GM23338 (cell line): ENCODE data around the gene NDEL1. TPM values are rescaled to one million over a fixed set of nuclear protein-coding genes. Genes with fewer than 3 reads are reported as not detected.

ENCODE experiments used
- ATAC-seq: fragments of 200-7000 bp; cut with Tn5 transposase; 3 replicates; pipeline ENCODE4 v1.9.1; 2020
- DNase-seq: peaks from one replicate; pipeline ENCODE4 v3.0.0-alpha.2; 2015; ENCODE audit warnings: low spot score
- H2AFZ ChIP-seq: fragments of 200-600 bp; sonication (generic); 2 replicates; pipeline ENCODE4 v1.8.0; 2016; ENCODE audit warnings: antibody characterized with exemption, mild to moderate bottlenecking, moderate library complexity
- H3F3A ChIP-seq: fragments of 200-600 bp; sonication (generic); replicated peaks from 2 replicates; pipeline ENCODE4 v1.8.0; 2017; ENCODE audit warnings: antibody characterized with exemption, mixed run types, low read depth
- H3K27ac ChIP-seq: fragments of 200-600 bp; sonication (generic); 2 replicates; pipeline ENCODE4 v1.6.1; 2016; ENCODE audit warnings: low read depth
- H3K27me3 ChIP-seq: fragments of 200-600 bp; sonication (generic); 2 replicates; pipeline ENCODE4 v1.8.0; 2016; ENCODE audit warnings: mild to moderate bottlenecking, mixed run types, moderate library complexity; ENCODE audit not compliant: insufficient read depth
- H3K36me3 ChIP-seq: fragments of 200-600 bp; sonication (generic); 2 replicates; pipeline ENCODE4 v1.8.0; 2016; ENCODE audit warnings: mild to moderate bottlenecking; ENCODE audit not compliant: insufficient read depth
- H3K4me1 ChIP-seq: fragments of 200-600 bp; sonication (generic); 2 replicates; pipeline ENCODE4 v1.8.0; 2016; ENCODE audit warnings: mild to moderate bottlenecking, moderate library complexity; ENCODE audit not compliant: insufficient read depth
- H3K4me2 ChIP-seq: fragments of 200-600 bp; sonication (generic); 2 replicates; pipeline ENCODE4 v1.7.1; 2017; ENCODE audit warnings: mixed run types
- H3K4me3 ChIP-seq: fragments of 200-600 bp; sonication (generic); 2 replicates; pipeline ENCODE4 v1.6.1; 2016; ENCODE audit warnings: mixed run types
- H3K79me2 ChIP-seq: fragments of 200-600 bp; sonication (generic); replicated peaks from 2 replicates; pipeline ENCODE4 v1.8.0; 2017; ENCODE audit warnings: mild to moderate bottlenecking; ENCODE audit not compliant: insufficient read depth
- H3K9me2 ChIP-seq: fragments of 200-600 bp; sonication (generic); 2 replicates; pipeline ENCODE4 v1.8.0; 2017; ENCODE audit not compliant: insufficient read depth
- H4K20me1 ChIP-seq: fragments of 200-600 bp; sonication (generic); replicated peaks from 2 replicates; pipeline ENCODE4 v1.8.0; 2017; ENCODE audit warnings: mild to moderate bottlenecking; ENCODE audit not compliant: insufficient read depth
- H3K27ac Mint-ChIP-seq: 2 replicates; pipeline ENCODE4 v1.8.0; 2020; ENCODE audit warnings: inconsistent platforms, mild to moderate bottlenecking, moderate library complexity, mixed read lengths
- H3K27me3 Mint-ChIP-seq: 3 replicates; pipeline ENCODE4 v1.8.0; 2022; ENCODE audit warnings: low read depth, mild to moderate bottlenecking, moderate library complexity, mixed read lengths, inconsistent platforms; ENCODE audit not compliant: insufficient read depth, poor library complexity
- H3K36me3 Mint-ChIP-seq: 3 replicates; pipeline ENCODE4 v1.8.0; 2021; ENCODE audit warnings: low read depth, mild to moderate bottlenecking, inconsistent platforms, moderate library complexity, mixed read lengths
- H3K4me1 Mint-ChIP-seq: 3 replicates; pipeline ENCODE4 v1.8.0; 2020; ENCODE audit warnings: mild to moderate bottlenecking, inconsistent platforms, mixed read lengths
- H3K4me3 Mint-ChIP-seq: 3 replicates; pipeline ENCODE4 v1.8.0; 2021; ENCODE audit warnings: moderate library complexity, mild to moderate bottlenecking, inconsistent platforms, mixed read lengths
- H3K9me3 Mint-ChIP-seq: 3 replicates; pipeline ENCODE4 v1.8.0; 2020; ENCODE audit warnings: moderate library complexity, mild to moderate bottlenecking, inconsistent platforms, mixed read lengths
- CREB1 ChIP-seq: fragments of 250-450 bp; sonication (Bioruptor Pico); IDR thresholded peaks from 2 replicates; pipeline ENCODE4 v1.5.0; 2020; ENCODE audit warnings: low read depth, mild to moderate bottlenecking, moderate library complexity
- EZH2 ChIP-seq: fragments of 200-600 bp; sonication (generic); IDR thresholded peaks from one replicate; pipeline ENCODE4 v1.8.0; 2017; ENCODE audit warnings: antibody characterized with exemption, mild to moderate bottlenecking, low read depth; ENCODE audit not compliant: unreplicated experiment
- EZH2phosphoT487 ChIP-seq: fragments of 200-600 bp; sonication (generic); IDR thresholded peaks from one replicate; pipeline ENCODE4 v1.8.1; 2018; ENCODE audit warnings: antibody characterized with exemption; ENCODE audit not compliant: unreplicated experiment
- JUNB ChIP-seq: IDR thresholded peaks from one replicate; pipeline ENCODE4 v1.6.1; 2016; ENCODE audit warnings: antibody characterized with exemption; ENCODE audit not compliant: unreplicated experiment
- NANOG ChIP-seq: IDR thresholded peaks from 2 replicates; pipeline ENCODE4 v1.6.1; 2016; ENCODE audit warnings: antibody characterized with exemption, borderline replicate concordance
- POLR2AphosphoS5 ChIP-seq: IDR thresholded peaks from 2 replicates; pipeline ENCODE4 v1.6.1; 2016; ENCODE audit warnings: antibody characterized with exemption, low read depth
- STAT1 ChIP-seq: IDR thresholded peaks from one replicate; pipeline ENCODE4 v1.6.1; 2016; ENCODE audit warnings: antibody characterized with exemption; ENCODE audit not compliant: unreplicated experiment
- ZNF114 ChIP-seq: fragments of 250-450 bp; sonication (Bioruptor Pico); IDR thresholded peaks from 2 replicates; pipeline ENCODE4 v1.5.0; 2020; ENCODE audit warnings: mild to moderate bottlenecking, moderate library complexity
- ZNF331 ChIP-seq: fragments of 250-450 bp; sonication (Bioruptor Pico); IDR thresholded peaks from 2 replicates; pipeline ENCODE4 v1.5.0; 2020; ENCODE audit warnings: low read depth, mild to moderate bottlenecking, moderate library complexity
- polyA plus RNA-seq: library from polyadenylated mRNA; unstranded; fragments of >200 nt; fragmentation: Nextera tagmentation; extraction: Ambion mirVana; gene quantifications from 2 replicates; pipeline ENCODE4 v1.2.1, GENCODE V29; 2016
- total RNA-seq: library from RNA; depleted of rRNA; stranded (reverse); fragments of >200 nt; shearing (Covaris generic); gene quantifications from 2 replicates; pipeline ENCODE4 v1.2.3, GENCODE V29; 2014
- TF ChIP-seq, protein P1 (sequence below): IDR thresholded peaks from one replicate; pipeline ENCODE4 v1.6.1; 2018; ENCODE audit warnings: antibody characterized with exemption; ENCODE audit not compliant: unreplicated experiment
- TF ChIP-seq, protein P2 (sequence below): IDR thresholded peaks from 2 replicates; pipeline ENCODE4 v1.6.1; 2016; ENCODE audit warnings: antibody characterized with exemption
- TF ChIP-seq, protein P3 (sequence below), 2 experiments: fragments of 200-600 bp in 1 of 2; sonication (generic) in 1 of 2; conservative IDR thresholded peaks; 2 replicates each; pipeline versions ENCODE4 v1.5.1 to v1.6.1; 2016 to 2017; ENCODE audit warnings: antibody characterized with exemption in 2 of 2, low read depth in 2 of 2, mild to moderate bottlenecking in 2 of 2, moderate library complexity in 1 of 2
- TF ChIP-seq, protein P4 (sequence below): fragments of 250-450 bp; sonication (Bioruptor Pico); IDR thresholded peaks from 2 replicates; pipeline ENCODE4 v1.5.0; 2020; ENCODE audit warnings: mild to moderate bottlenecking, moderate library complexity

Gene NDEL1
- total and polyA plus RNA-seq, 2 experiments from 2014 or later, result 21.2 to 26.0 TPM

DNA sequence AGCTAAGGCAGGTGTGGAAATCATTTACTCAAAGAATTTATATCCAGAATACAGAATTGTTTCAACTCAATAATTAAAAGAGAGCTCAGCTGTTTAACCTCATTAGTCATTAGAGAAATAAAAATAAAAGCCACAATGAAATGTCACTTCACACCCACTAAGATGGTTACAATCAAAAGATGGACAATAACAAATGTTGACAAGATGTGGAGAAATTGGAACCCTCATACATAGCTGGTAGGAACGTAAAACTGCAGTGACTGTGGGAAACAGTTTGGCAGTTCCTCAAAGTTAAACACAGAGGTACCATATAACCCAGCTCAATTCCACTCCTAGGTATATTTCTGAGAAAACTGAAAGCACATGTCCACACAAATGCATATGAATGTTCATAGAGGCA is 49.8 kb downstream of the NDEL1 start:
- Histone ChIP-seq H3K36me3 (peaks cover 76% of the 10 kb centered on the region), H3K79me2 (no peaks in the 10 kb centered on the region; the same call in 1 of the 2 replicates), H4K20me1 (peaks cover 10% of the 10 kb centered on the region), H3F3A (no peaks in the 10 kb centered on the region), H3K4me2 (no peak overlapping the region), H3K27ac (no peak overlapping the region), H3K4me1 (no peaks in the 10 kb centered on the region), H3K4me3 (no peak overlapping the region), H3K9me2 (no peaks in the 10 kb centered on the region), H2AFZ (no peak overlapping the region), H3K27me3 (no peaks in the 10 kb centered on the region)
- H3K9me3 Mint-ChIP-seq, result no peaks in the 10 kb centered on the region
- no peak overlapping the region for H3K27ac Mint-ChIP-seq
- no peak overlapping the region for H3K4me3 Mint-ChIP-seq
- DNase-seq (no peak), ATAC-seq (no peak)
- peaks cover 1% of the 10 kb centered on the region for H3K27me3 Mint-ChIP-seq
- H3K36me3 Mint-ChIP-seq, result peaks cover 94% of the 10 kb centered on the region
- no peaks in the 10 kb centered on the region for H3K4me1 Mint-ChIP-seq
- TF ChIP-seq CREB1, result no peak
- TF ChIP-seq, protein P1, sequence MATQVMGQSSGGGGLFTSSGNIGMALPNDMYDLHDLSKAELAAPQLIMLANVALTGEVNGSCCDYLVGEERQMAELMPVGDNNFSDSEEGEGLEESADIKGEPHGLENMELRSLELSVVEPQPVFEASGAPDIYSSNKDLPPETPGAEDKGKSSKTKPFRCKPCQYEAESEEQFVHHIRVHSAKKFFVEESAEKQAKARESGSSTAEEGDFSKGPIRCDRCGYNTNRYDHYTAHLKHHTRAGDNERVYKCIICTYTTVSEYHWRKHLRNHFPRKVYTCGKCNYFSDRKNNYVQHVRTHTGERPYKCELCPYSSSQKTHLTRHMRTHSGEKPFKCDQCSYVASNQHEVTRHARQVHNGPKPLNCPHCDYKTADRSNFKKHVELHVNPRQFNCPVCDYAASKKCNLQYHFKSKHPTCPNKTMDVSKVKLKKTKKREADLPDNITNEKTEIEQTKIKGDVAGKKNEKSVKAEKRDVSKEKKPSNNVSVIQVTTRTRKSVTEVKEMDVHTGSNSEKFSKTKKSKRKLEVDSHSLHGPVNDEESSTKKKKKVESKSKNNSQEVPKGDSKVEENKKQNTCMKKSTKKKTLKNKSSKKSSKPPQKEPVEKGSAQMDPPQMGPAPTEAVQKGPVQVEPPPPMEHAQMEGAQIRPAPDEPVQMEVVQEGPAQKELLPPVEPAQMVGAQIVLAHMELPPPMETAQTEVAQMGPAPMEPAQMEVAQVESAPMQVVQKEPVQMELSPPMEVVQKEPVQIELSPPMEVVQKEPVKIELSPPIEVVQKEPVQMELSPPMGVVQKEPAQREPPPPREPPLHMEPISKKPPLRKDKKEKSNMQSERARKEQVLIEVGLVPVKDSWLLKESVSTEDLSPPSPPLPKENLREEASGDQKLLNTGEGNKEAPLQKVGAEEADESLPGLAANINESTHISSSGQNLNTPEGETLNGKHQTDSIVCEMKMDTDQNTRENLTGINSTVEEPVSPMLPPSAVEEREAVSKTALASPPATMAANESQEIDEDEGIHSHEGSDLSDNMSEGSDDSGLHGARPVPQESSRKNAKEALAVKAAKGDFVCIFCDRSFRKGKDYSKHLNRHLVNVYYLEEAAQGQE, result no peak
- no peak for TF ChIP-seq EZH2
- TF ChIP-seq, protein P2, sequence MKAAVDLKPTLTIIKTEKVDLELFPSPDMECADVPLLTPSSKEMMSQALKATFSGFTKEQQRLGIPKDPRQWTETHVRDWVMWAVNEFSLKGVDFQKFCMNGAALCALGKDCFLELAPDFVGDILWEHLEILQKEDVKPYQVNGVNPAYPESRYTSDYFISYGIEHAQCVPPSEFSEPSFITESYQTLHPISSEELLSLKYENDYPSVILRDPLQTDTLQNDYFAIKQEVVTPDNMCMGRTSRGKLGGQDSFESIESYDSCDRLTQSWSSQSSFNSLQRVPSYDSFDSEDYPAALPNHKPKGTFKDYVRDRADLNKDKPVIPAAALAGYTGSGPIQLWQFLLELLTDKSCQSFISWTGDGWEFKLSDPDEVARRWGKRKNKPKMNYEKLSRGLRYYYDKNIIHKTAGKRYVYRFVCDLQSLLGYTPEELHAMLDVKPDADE, result no peak
- no peak for TF ChIP-seq STAT1
- TF ChIP-seq ZNF114 (CRISPR knock-in tag), result no peak
- no peak for TF ChIP-seq ZNF331 (CRISPR knock-in tag)
- TF ChIP-seq POLR2AphosphoS5, result no peak
- TF ChIP-seq, protein P3, sequence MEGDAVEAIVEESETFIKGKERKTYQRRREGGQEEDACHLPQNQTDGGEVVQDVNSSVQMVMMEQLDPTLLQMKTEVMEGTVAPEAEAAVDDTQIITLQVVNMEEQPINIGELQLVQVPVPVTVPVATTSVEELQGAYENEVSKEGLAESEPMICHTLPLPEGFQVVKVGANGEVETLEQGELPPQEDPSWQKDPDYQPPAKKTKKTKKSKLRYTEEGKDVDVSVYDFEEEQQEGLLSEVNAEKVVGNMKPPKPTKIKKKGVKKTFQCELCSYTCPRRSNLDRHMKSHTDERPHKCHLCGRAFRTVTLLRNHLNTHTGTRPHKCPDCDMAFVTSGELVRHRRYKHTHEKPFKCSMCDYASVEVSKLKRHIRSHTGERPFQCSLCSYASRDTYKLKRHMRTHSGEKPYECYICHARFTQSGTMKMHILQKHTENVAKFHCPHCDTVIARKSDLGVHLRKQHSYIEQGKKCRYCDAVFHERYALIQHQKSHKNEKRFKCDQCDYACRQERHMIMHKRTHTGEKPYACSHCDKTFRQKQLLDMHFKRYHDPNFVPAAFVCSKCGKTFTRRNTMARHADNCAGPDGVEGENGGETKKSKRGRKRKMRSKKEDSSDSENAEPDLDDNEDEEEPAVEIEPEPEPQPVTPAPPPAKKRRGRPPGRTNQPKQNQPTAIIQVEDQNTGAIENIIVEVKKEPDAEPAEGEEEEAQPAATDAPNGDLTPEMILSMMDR (conservative IDR thresholded peaks at IDR 0.05; ENCODE audit: low read depth in 2 of 2), result no peak
- TF ChIP-seq, protein P4, sequence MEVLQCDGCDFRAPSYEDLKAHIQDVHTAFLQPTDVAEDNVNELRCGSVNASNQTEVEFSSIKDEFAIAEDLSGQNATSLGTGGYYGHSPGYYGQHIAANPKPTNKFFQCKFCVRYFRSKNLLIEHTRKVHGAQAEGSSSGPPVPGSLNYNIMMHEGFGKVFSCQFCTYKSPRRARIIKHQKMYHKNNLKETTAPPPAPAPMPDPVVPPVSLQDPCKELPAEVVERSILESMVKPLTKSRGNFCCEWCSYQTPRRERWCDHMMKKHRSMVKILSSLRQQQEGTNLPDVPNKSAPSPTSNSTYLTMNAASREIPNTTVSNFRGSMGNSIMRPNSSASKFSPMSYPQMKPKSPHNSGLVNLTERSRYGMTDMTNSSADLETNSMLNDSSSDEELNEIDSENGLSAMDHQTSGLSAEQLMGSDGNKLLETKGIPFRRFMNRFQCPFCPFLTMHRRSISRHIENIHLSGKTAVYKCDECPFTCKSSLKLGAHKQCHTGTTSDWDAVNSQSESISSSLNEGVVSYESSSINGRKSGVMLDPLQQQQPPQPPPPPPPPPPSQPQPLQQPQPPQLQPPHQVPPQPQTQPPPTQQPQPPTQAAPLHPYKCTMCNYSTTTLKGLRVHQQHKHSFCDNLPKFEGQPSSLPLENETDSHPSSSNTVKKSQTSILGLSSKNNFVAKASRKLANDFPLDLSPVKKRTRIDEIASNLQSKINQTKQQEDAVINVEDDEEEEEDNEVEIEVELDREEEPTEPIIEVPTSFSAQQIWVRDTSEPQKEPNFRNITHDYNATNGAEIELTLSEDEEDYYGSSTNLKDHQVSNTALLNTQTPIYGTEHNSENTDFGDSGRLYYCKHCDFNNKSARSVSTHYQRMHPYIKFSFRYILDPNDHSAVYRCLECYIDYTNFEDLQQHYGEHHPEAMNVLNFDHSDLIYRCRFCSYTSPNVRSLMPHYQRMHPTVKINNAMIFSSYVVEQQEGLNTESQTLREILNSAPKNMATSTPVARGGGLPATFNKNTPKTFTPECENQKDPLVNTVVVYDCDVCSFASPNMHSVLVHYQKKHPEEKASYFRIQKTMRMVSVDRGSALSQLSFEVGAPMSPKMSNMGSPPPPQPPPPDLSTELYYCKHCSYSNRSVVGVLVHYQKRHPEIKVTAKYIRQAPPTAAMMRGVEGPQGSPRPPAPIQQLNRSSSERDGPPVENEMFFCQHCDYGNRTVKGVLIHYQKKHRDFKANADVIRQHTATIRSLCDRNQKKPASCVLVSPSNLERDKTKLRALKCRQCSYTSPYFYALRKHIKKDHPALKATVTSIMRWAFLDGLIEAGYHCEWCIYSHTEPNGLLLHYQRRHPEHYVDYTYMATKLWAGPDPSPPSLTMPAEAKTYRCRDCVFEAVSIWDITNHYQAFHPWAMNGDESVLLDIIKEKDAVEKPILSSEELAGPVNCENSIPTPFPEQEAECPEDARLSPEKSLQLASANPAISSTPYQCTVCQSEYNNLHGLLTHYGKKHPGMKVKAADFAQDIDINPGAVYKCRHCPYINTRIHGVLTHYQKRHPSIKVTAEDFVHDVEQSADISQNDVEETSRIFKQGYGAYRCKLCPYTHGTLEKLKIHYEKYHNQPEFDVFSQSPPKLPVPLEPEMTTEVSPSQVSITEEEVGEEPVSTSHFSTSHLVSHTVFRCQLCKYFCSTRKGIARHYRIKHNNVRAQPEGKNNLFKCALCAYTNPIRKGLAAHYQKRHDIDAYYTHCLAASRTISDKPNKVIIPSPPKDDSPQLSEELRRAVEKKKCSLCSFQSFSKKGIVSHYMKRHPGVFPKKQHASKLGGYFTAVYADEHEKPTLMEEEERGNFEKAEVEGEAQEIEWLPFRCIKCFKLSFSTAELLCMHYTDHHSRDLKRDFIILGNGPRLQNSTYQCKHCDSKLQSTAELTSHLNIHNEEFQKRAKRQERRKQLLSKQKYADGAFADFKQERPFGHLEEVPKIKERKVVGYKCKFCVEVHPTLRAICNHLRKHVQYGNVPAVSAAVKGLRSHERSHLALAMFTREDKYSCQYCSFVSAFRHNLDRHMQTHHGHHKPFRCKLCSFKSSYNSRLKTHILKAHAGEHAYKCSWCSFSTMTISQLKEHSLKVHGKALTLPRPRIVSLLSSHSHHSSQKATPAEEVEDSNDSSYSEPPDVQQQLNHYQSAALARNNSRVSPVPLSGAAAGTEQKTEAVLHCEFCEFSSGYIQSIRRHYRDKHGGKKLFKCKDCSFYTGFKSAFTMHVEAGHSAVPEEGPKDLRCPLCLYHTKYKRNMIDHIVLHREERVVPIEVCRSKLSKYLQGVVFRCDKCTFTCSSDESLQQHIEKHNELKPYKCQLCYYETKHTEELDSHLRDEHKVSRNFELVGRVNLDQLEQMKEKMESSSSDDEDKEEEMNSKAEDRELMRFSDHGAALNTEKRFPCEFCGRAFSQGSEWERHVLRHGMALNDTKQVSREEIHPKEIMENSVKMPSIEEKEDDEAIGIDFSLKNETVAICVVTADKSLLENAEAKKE (CRISPR knock-in tag), result no peak
- no peak for TF ChIP-seq EZH2phosphoT487
- TF ChIP-seq JUNB, result no peak
- no peak for TF ChIP-seq NANOG
